Renal cortex interstitium (tissue), 15 donors: ENCODE measurements around the gene GHRL. TPM values are rescaled to one million over a fixed set of nuclear protein-coding genes. Genes with fewer than 3 reads are reported as not detected.

ENCODE experiments used
- DNase-seq, 11 donors: peaks; one replicate each; pipeline ENCODE4 v3.0.0-alpha.2; 2013; ENCODE audit warnings: low read depth in 9 of 11, low spot score in 4 of 11; ENCODE audit errors: extremely low read depth in 1 of 11
- long read RNA-seq, 16 experiments: transcript quantifications; one replicate each; lab custom pipeline, GENCODE V29; 2026
- polyA plus RNA-seq, 3 donors: library from polyadenylated mRNA; unstranded; fragments of 120-200 nt; gene quantifications; one replicate each; pipeline ENCODE4 v1.2.1, GENCODE V29; 2013; ENCODE audit not compliant: insufficient read length in 3 of 3

GHRL gene
- polyA plus RNA-seq, result 1 to 10 TPM; 2.1 to 3.2 (median 2.8) TPM
- long read RNA-seq, donor 1, partial matches to known transcripts, result 0 of 2 reads
- long read RNA-seq, donor 1, other reads (novel, unspliced or antisense), result 0 of 2 reads
- long read RNA-seq, donor 2, result 0 reads
- long read RNA-seq, donor 3, partial matches to known transcripts, result 0 of 3 reads
- long read RNA-seq, donor 3, other reads (novel, unspliced or antisense), result 0 of 3 reads
- long read RNA-seq, donor 4, partial matches to known transcripts, result 0 of 1 reads
- long read RNA-seq, donor 4, other reads (novel, unspliced or antisense), result 0 of 1 reads
- long read RNA-seq, donor 5, result 0 reads
- long read RNA-seq, donor 6, partial matches to known transcripts, result 0 of 3 reads
- long read RNA-seq, donor 6, other reads (novel, unspliced or antisense), result 0 of 3 reads
- long read RNA-seq, donor 7, result 0 reads
- long read RNA-seq, donor 8, partial matches to known transcripts, result 0 of 3 reads
- long read RNA-seq, donor 8, other reads (novel, unspliced or antisense), result 0 of 3 reads
- long read RNA-seq, donor 9, result 0 reads
- long read RNA-seq, donor 10, result 0 reads
- long read RNA-seq, donor 11, partial matches to known transcripts, result 0 of 1 reads
- long read RNA-seq, donor 11, other reads (novel, unspliced or antisense), result 0 of 1 reads
- long read RNA-seq, donor 12, result 0 reads
- long read RNA-seq, donor 13, partial matches to known transcripts, result 0 of 3 reads
- long read RNA-seq, donor 13, other reads (novel, unspliced or antisense), result 0 of 3 reads
- long read RNA-seq, donor 14, partial matches to known transcripts, result 0 of 2 reads
- long read RNA-seq, donor 14, other reads (novel, unspliced or antisense), result 0 of 2 reads
- long read RNA-seq, donor 15, partial matches to known transcripts, result 0 of 1 reads
- long read RNA-seq, donor 15, other reads (novel, unspliced or antisense), result 0 of 1 reads
- long read RNA-seq, donor 16, partial matches to known transcripts, result 0 of 2 reads
- long read RNA-seq, donor 16, other reads (novel, unspliced or antisense), result 0 of 2 reads

GRCh38 chr3:10292505-10293419 lies at the start of gene GHRL:
GHRL (minus strand) TSS chr3:10292947; CDS start chr3:10290180, 2,767 bp downstream.
- DNase-seq, result no peak

GRCh38 chr3:10341901-10342398 lies 49.2 kb upstream of the GHRL start:
- DNase-seq, result no peak

GRCh38 chr3:10340476-10340875 lies 47.7 kb upstream of the GHRL start:
- DNase-seq, result no peak

- DNase-seq, result no peak
Measured at GRCh38 chr3:10340046-10340445, 47.3 kb upstream of the GHRL start.

GRCh38 chr3:10339376-10339955 lies 46.7 kb upstream of the GHRL start:
- DNase-seq, result no peak

- DNase-seq, result peak in 1 of 11 donors; percentile 15
Measured at GRCh38 chr3:10338591-10339353, 46.0 kb upstream of the GHRL start.

- no peak for DNase-seq
Measured at GRCh38 chr3:10338164-10338470, 45.4 kb upstream of the GHRL start.

GRCh38 chr3:10337323-10338163 lies 44.8 kb upstream of the GHRL start:
- DNase-seq, result no peak

- DNase-seq, result no peak
Measured at GRCh38 chr3:10336761-10337160, 44.0 kb upstream of the GHRL start.

- DNase-seq, result no peak
Measured at GRCh38 chr3:10335871-10336622, 43.3 kb upstream of the GHRL start.

- DNase-seq, result no peak
Measured at GRCh38 chr3:10335190-10335738, 42.5 kb upstream of the GHRL start.

GRCh38 chr3:10334459-10334858 lies 41.7 kb upstream of the GHRL start:
- DNase-seq, result no peak

- DNase-seq, result no peak
Measured at GRCh38 chr3:10334042-10334441, 41.3 kb upstream of the GHRL start.

- no peak for DNase-seq
Measured at GRCh38 chr3:10333349-10333650, 40.6 kb upstream of the GHRL start.

- no peak for DNase-seq
Measured at GRCh38 chr3:10332481-10333348, 40.0 kb upstream of the GHRL start.
